ENCODE data around the gene GRM8.
A peak's percentile ranks its signal among the peaks of the same experiment; 100 is the strongest.

Gene GRM8

DNA sequence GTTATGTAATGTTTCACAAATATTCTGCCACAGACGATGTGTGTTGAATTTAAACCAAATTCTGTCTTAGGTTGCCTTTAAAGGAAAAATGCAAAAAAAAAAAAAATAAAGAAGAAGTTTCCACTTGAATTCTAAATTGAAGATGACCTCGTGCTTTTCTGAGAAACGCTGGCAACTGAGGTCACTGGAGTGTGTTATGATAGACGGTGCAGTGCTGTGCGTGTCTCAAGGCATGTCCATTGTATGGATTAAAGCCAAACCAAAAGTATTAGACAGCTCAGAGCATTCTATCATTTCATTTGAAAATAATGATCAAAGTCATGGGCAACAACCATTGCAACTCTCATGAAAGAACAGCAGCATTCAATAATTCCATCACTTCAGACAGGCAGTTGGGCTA lies 483.9 kb downstream of the GRM8 start:
- Histone ChIP-seq H3K23ac (ENCODE audit: low read length in 2 of 2) (no peak overlapping the region), H3K27ac (ENCODE audit: low read length, poor library complexity, severe bottlenecking) (peak overlapping the region; percentile 72), H3K18ac (ENCODE audit: low read depth in 1 of 2, low read length in 2 of 2) (no peak overlapping the region), H2BK12ac (ENCODE audit: low read length in 2 of 2) (no peak overlapping the region), H3K79me1 (replicated peaks; ENCODE audit: low read length, poor library complexity, severe bottlenecking) (no peaks in the 10 kb centered on the region), H2BK120ac (ENCODE audit: low read depth, low read length) (no peak overlapping the region), H3K4ac (ENCODE audit: low read depth in 1 of 2, low read length in 2 of 2) (no peak overlapping the region), H3K4me2 (ENCODE audit: low read length, poor library complexity, severe bottlenecking) (no peak overlapping the region), H3K4me1 (ENCODE audit: control insufficient read depth, insufficient read depth, low read depth, low read length) (no peaks in the 10 kb centered on the region), H2BK5ac (ENCODE audit: low read depth, low read length, poor library complexity, severe bottlenecking) (no peak overlapping the region), H3K4me3 (ENCODE audit: insufficient read depth in 1 of 2, low read depth in 1 of 2, low read length in 2 of 2) (no peak overlapping the region), H3K36me3 (ENCODE audit: control insufficient read depth in 1 of 2, insufficient read depth in 2 of 2, low read depth in 1 of 2, low read length in 2 of 2) (no peaks in the 10 kb centered on the region), H2AFZ (ENCODE audit: low read depth, low read length) (no peak overlapping the region), H4K91ac (ENCODE audit: low read length) (no peak overlapping the region), H3K9ac (ENCODE audit: low read length) (no peak overlapping the region), H2BK15ac (ENCODE audit: low read depth, poor library complexity, severe bottlenecking) (no peak overlapping the region), H4K8ac (ENCODE audit: low read length) (no peak overlapping the region), H3K14ac (ENCODE audit: low read length in 2 of 2) (no peak overlapping the region), H3K9me3 (ENCODE audit: control insufficient read depth, low read length) (no peaks in the 10 kb centered on the region), H2AK5ac (ENCODE audit: low read length, severe bottlenecking) (no peak overlapping the region), H3K27me3 (ENCODE audit: control insufficient read depth in 1 of 2, insufficient read depth in 1 of 2, low read length in 2 of 2) (no peaks in the 10 kb centered on the region)
- 86% methylated on average over 4 of the region's 5 CpGs for WGBS
- DNase-seq, result no peak

- DNase-seq, result no peak
- H3K18ac ChIP-seq (ENCODE audit: low read depth in 1 of 2, low read length in 2 of 2), result no peak overlapping the region
- H2BK12ac ChIP-seq (ENCODE audit: low read length in 2 of 2), result no peak overlapping the region
- no peaks in the 10 kb centered on the region for H3K4me1 ChIP-seq (ENCODE audit: control insufficient read depth, insufficient read depth, low read depth, low read length)
- H4K91ac ChIP-seq (ENCODE audit: low read length), result no peak overlapping the region
- no peaks in the 10 kb centered on the region for H3K79me1 ChIP-seq (replicated peaks; ENCODE audit: low read length, poor library complexity, severe bottlenecking)
- H2AK5ac ChIP-seq (ENCODE audit: low read length, severe bottlenecking), result no peak overlapping the region
- no peaks in the 10 kb centered on the region for H3K9me3 ChIP-seq (ENCODE audit: control insufficient read depth, low read length)
- H2BK15ac ChIP-seq (ENCODE audit: low read depth, poor library complexity, severe bottlenecking), result no peak overlapping the region
- no peak overlapping the region for H3K27ac ChIP-seq (ENCODE audit: low read length, poor library complexity, severe bottlenecking)
- H3K4ac ChIP-seq (ENCODE audit: low read depth in 1 of 2, low read length in 2 of 2), result no peak overlapping the region
- 86% methylated on average over 12 of the region's 13 CpGs for WGBS
- H3K23ac ChIP-seq (ENCODE audit: low read length in 2 of 2), result no peak overlapping the region
- H3K36me3 ChIP-seq (ENCODE audit: control insufficient read depth in 1 of 2, insufficient read depth in 2 of 2, low read depth in 1 of 2, low read length in 2 of 2), result no peaks in the 10 kb centered on the region
- no peaks in the 10 kb centered on the region for H3K27me3 ChIP-seq (ENCODE audit: control insufficient read depth in 1 of 2, insufficient read depth in 1 of 2, low read length in 2 of 2)
- H2BK120ac ChIP-seq (ENCODE audit: low read depth, low read length), result no peak overlapping the region
- H2AFZ ChIP-seq (ENCODE audit: low read depth, low read length), result no peak overlapping the region
- H3K14ac ChIP-seq (ENCODE audit: low read length in 2 of 2), result no peak overlapping the region
- H3K4me3 ChIP-seq (ENCODE audit: insufficient read depth in 1 of 2, low read depth in 1 of 2, low read length in 2 of 2), result no peak overlapping the region
- H3K9ac ChIP-seq (ENCODE audit: low read length), result no peak overlapping the region
- H3K4me2 ChIP-seq (ENCODE audit: low read length, poor library complexity, severe bottlenecking), result no peak overlapping the region
- no peak overlapping the region for H2BK5ac ChIP-seq (ENCODE audit: low read depth, low read length, poor library complexity, severe bottlenecking)
- no peak overlapping the region for H4K8ac ChIP-seq (ENCODE audit: low read length)
Measured at GRCh38 chr7:126760914-126761577, 491.7 kb downstream of the GRM8 start.

GRCh38 chr7:126755381-126755780 lies 497.4 kb downstream of the GRM8 start:
- no peak for DNase-seq
- Histone ChIP-seq H3K18ac (ENCODE audit: low read depth in 1 of 2, low read length in 2 of 2) (no peak overlapping the region), H4K8ac (ENCODE audit: low read length) (no peak overlapping the region), H3K36me3 (ENCODE audit: control insufficient read depth in 1 of 2, insufficient read depth in 2 of 2, low read depth in 1 of 2, low read length in 2 of 2) (no peaks in the 10 kb centered on the region), H3K4me3 (ENCODE audit: insufficient read depth in 1 of 2, low read depth in 1 of 2, low read length in 2 of 2) (no peak overlapping the region), H2BK12ac (ENCODE audit: low read length in 2 of 2) (no peak overlapping the region), H2BK120ac (ENCODE audit: low read depth, low read length) (no peak overlapping the region), H3K4me1 (ENCODE audit: control insufficient read depth, insufficient read depth, low read depth, low read length) (no peaks in the 10 kb centered on the region), H3K9ac (ENCODE audit: low read length) (no peak overlapping the region), H2AK5ac (ENCODE audit: low read length, severe bottlenecking) (no peak overlapping the region), H2BK5ac (ENCODE audit: low read depth, low read length, poor library complexity, severe bottlenecking) (no peak overlapping the region), H3K79me1 (replicated peaks; ENCODE audit: low read length, poor library complexity, severe bottlenecking) (no peaks in the 10 kb centered on the region), H3K4ac (ENCODE audit: low read depth in 1 of 2, low read length in 2 of 2) (no peak overlapping the region), H2BK15ac (ENCODE audit: low read depth, poor library complexity, severe bottlenecking) (no peak overlapping the region), H4K91ac (ENCODE audit: low read length) (no peak overlapping the region), H3K14ac (ENCODE audit: low read length in 2 of 2) (no peak overlapping the region), H3K4me2 (ENCODE audit: low read length, poor library complexity, severe bottlenecking) (no peak overlapping the region), H3K27ac (ENCODE audit: low read length, poor library complexity, severe bottlenecking) (no peak overlapping the region), H3K9me3 (ENCODE audit: control insufficient read depth, low read length) (no peaks in the 10 kb centered on the region), H2AFZ (ENCODE audit: low read depth, low read length) (no peak overlapping the region), H3K27me3 (ENCODE audit: control insufficient read depth in 1 of 2, insufficient read depth in 1 of 2, low read length in 2 of 2) (no peaks in the 10 kb centered on the region), H3K23ac (ENCODE audit: low read length in 2 of 2) (no peak overlapping the region)
- 100% methylated on average over 1 of the region's 3 CpGs for WGBS

GRCh38 chr7:126750207-126750911 lies 502.4 kb downstream of the GRM8 start:
- no peak overlapping the region for H3K4me3 ChIP-seq (ENCODE audit: insufficient read depth in 1 of 2, low read depth in 1 of 2, low read length in 2 of 2)
- H2AFZ ChIP-seq (ENCODE audit: low read depth, low read length), result no peak overlapping the region
- no peaks in the 10 kb centered on the region for H3K79me1 ChIP-seq (replicated peaks; ENCODE audit: low read length, poor library complexity, severe bottlenecking)
- no peak overlapping the region for H3K23ac ChIP-seq (ENCODE audit: low read length in 2 of 2)
- H3K9me3 ChIP-seq (ENCODE audit: control insufficient read depth, low read length), result no peaks in the 10 kb centered on the region
- no peak overlapping the region for H3K18ac ChIP-seq (ENCODE audit: low read depth in 1 of 2, low read length in 2 of 2)
- no peaks in the 10 kb centered on the region for H3K27me3 ChIP-seq (ENCODE audit: control insufficient read depth in 1 of 2, insufficient read depth in 1 of 2, low read length in 2 of 2)
- no peak for DNase-seq
- no peak overlapping the region for H2BK5ac ChIP-seq (ENCODE audit: low read depth, low read length, poor library complexity, severe bottlenecking)
- H3K9ac ChIP-seq (ENCODE audit: low read length), result no peak overlapping the region
- no peak overlapping the region for H3K14ac ChIP-seq (ENCODE audit: low read length in 2 of 2)
- no peak overlapping the region for H4K91ac ChIP-seq (ENCODE audit: low read length)
- H3K4me2 ChIP-seq (ENCODE audit: low read length, poor library complexity, severe bottlenecking), result no peak overlapping the region
- H2BK120ac ChIP-seq (ENCODE audit: low read depth, low read length), result no peak overlapping the region
- H4K8ac ChIP-seq (ENCODE audit: low read length), result no peak overlapping the region
- H3K4ac ChIP-seq (ENCODE audit: low read depth in 1 of 2, low read length in 2 of 2), result no peak overlapping the region
- no peak overlapping the region for H2BK15ac ChIP-seq (ENCODE audit: low read depth, poor library complexity, severe bottlenecking)
- H2AK5ac ChIP-seq (ENCODE audit: low read length, severe bottlenecking), result no peak overlapping the region
- H3K4me1 ChIP-seq (ENCODE audit: control insufficient read depth, insufficient read depth, low read depth, low read length), result no peaks in the 10 kb centered on the region
- 99% methylated on average over 4 of the region's 4 CpGs for WGBS
- no peak overlapping the region for H2BK12ac ChIP-seq (ENCODE audit: low read length in 2 of 2)
- no peak overlapping the region for H3K27ac ChIP-seq (ENCODE audit: low read length, poor library complexity, severe bottlenecking)
- no peaks in the 10 kb centered on the region for H3K36me3 ChIP-seq (ENCODE audit: control insufficient read depth in 1 of 2, insufficient read depth in 2 of 2, low read depth in 1 of 2, low read length in 2 of 2)

All from mesenchymal stem cell (in vitro differentiated cells and primary cell).